ES-I3 (cell line): Measurements from ENCODE around the gene GIPC2.

Experiments
- H3K36me3 ChIP-seq: 2 replicates; pipeline ENCODE4 v1.6.1; 2013; ENCODE audit warnings: mild to moderate bottlenecking, low read length, control low read depth, moderate library complexity; ENCODE audit not compliant: insufficient read depth
- H3K4me1 ChIP-seq: 2 replicates; pipeline ENCODE4 v1.6.1; 2013; ENCODE audit warnings: mild to moderate bottlenecking, control low read depth, low read length; ENCODE audit not compliant: insufficient read depth
- H3K9ac ChIP-seq: 2 replicates; pipeline ENCODE4 v1.6.1; 2013; ENCODE audit warnings: low read depth, mild to moderate bottlenecking, low read length, moderate library complexity
- H3K9me3 ChIP-seq: 2 replicates; pipeline ENCODE4 v1.6.1; 2013; ENCODE audit warnings: mild to moderate bottlenecking, low read length, moderate library complexity; ENCODE audit not compliant: control insufficient read depth, insufficient read depth

Gene GIPC2

GRCh38 chr1:78089010-78089409 lies 43.2 kb downstream of the GIPC2 start:
- no peaks in the 10 kb centered on the region for H3K4me1 ChIP-seq
- no peaks in the 10 kb centered on the region for H3K36me3 ChIP-seq

GRCh38 chr1:78090472-78091133 lies 44.8 kb downstream of the GIPC2 start:
- Histone ChIP-seq H3K9ac (no peak overlapping the region), H3K9me3 (no peaks in the 10 kb centered on the region), H3K36me3 (no peaks in the 10 kb centered on the region), H3K4me1 (no peaks in the 10 kb centered on the region)

More at GRCh38 chr1:78089010-78089409, 43.2 kb downstream of the GIPC2 start:
- no peaks in the 10 kb centered on the region for H3K9me3 ChIP-seq
- no peak overlapping the region for H3K9ac ChIP-seq

GRCh38 chr1:78091215-78091813 lies 45.5 kb downstream of the GIPC2 start:
- Histone ChIP-seq H3K4me1 (no peaks in the 10 kb centered on the region), H3K36me3 (no peaks in the 10 kb centered on the region), H3K9me3 (no peaks in the 10 kb centered on the region), H3K9ac (no peak overlapping the region)

- Histone ChIP-seq H3K9me3 (no peaks in the 10 kb centered on the region), H3K4me1 (no peaks in the 10 kb centered on the region), H3K9ac (no peak overlapping the region), H3K36me3 (no peaks in the 10 kb centered on the region)
These were observed 46.1 kb downstream of the GIPC2 start for GRCh38 chr1:78091886-78092285.

GRCh38 chr1:78092643-78093042 lies 46.9 kb downstream of the GIPC2 start:
- H3K9ac ChIP-seq = no peak overlapping the region
- H3K4me1 ChIP-seq = no peaks in the 10 kb centered on the region
- no peaks in the 10 kb centered on the region for H3K36me3 ChIP-seq
- H3K9me3 ChIP-seq = no peaks in the 10 kb centered on the region

GRCh38 chr1:78093560-78093959 lies 47.8 kb downstream of the GIPC2 start:
- Histone ChIP-seq H3K36me3 (no peaks in the 10 kb centered on the region), H3K9me3 (no peaks in the 10 kb centered on the region), H3K9ac (no peak overlapping the region), H3K4me1 (no peaks in the 10 kb centered on the region)

- no peak overlapping the region for H3K9ac ChIP-seq
- H3K9me3 ChIP-seq = no peaks in the 10 kb centered on the region
- no peaks in the 10 kb centered on the region for H3K4me1 ChIP-seq
- H3K36me3 ChIP-seq = no peaks in the 10 kb centered on the region
These were observed 48.9 kb downstream of the GIPC2 start for GRCh38 chr1:78094639-78095038.

- H3K9me3 ChIP-seq = no peaks in the 10 kb centered on the region
- H3K4me1 ChIP-seq = no peaks in the 10 kb centered on the region
- H3K9ac ChIP-seq = no peak overlapping the region
- H3K36me3 ChIP-seq = no peaks in the 10 kb centered on the region
These were observed 49.8 kb downstream of the GIPC2 start for GRCh38 chr1:78095593-78095992.

- no peak overlapping the region for H3K9ac ChIP-seq
- no peaks in the 10 kb centered on the region for H3K4me1 ChIP-seq
- H3K36me3 ChIP-seq = no peaks in the 10 kb centered on the region
- H3K9me3 ChIP-seq = no peaks in the 10 kb centered on the region
These were observed 50.3 kb downstream of the GIPC2 start for GRCh38 chr1:78096017-78096416.

- Histone ChIP-seq H3K4me1 (peaks cover 8% of the 10 kb centered on the region), H3K36me3 (no peaks in the 10 kb centered on the region), H3K9ac (no peak overlapping the region), H3K9me3 (no peaks in the 10 kb centered on the region)
These were observed 51.2 kb downstream of the GIPC2 start for GRCh38 chr1:78096976-78097375.

- Histone ChIP-seq H3K9ac (no peak overlapping the region), H3K9me3 (no peaks in the 10 kb centered on the region), H3K36me3 (no peaks in the 10 kb centered on the region), H3K4me1 (peaks cover 10% of the 10 kb centered on the region)
These were observed 55.3 kb downstream of the GIPC2 start for GRCh38 chr1:78101051-78101450.

- Histone ChIP-seq H3K9ac (no peak overlapping the region), H3K36me3 (no peaks in the 10 kb centered on the region), H3K9me3 (no peaks in the 10 kb centered on the region), H3K4me1 (peaks cover 10% of the 10 kb centered on the region)
These were observed 55.7 kb downstream of the GIPC2 start for GRCh38 chr1:78101514-78101913.

- Histone ChIP-seq H3K36me3 (no peaks in the 10 kb centered on the region), H3K4me1 (peaks cover 10% of the 10 kb centered on the region), H3K9me3 (no peaks in the 10 kb centered on the region), H3K9ac (no peak overlapping the region)
These were observed 56.3 kb downstream of the GIPC2 start for GRCh38 chr1:78102082-78102481.

- no peaks in the 10 kb centered on the region for H3K36me3 ChIP-seq
- no peak overlapping the region for H3K9ac ChIP-seq
- no peaks in the 10 kb centered on the region for H3K9me3 ChIP-seq
- H3K4me1 ChIP-seq = peaks cover 10% of the 10 kb centered on the region
These were observed 57.1 kb downstream of the GIPC2 start for GRCh38 chr1:78102916-78103315.

GRCh38 chr1:78104322-78104721 lies 58.6 kb downstream of the GIPC2 start:
- Histone ChIP-seq H3K9ac (no peak overlapping the region), H3K9me3 (no peaks in the 10 kb centered on the region), H3K4me1 (peaks cover 10% of the 10 kb centered on the region), H3K36me3 (no peaks in the 10 kb centered on the region)
